ENCODE data around the gene ADD1. TPM values are rescaled to one million over a fixed set of nuclear protein-coding genes. Genes with fewer than 3 reads are reported as not detected.
A peak's percentile ranks its signal among the peaks of the same experiment; 100 is the strongest.

The ADD1 gene
- total RNA-seq, 1 donor from 2014 or later = 231 TPM

DNA sequence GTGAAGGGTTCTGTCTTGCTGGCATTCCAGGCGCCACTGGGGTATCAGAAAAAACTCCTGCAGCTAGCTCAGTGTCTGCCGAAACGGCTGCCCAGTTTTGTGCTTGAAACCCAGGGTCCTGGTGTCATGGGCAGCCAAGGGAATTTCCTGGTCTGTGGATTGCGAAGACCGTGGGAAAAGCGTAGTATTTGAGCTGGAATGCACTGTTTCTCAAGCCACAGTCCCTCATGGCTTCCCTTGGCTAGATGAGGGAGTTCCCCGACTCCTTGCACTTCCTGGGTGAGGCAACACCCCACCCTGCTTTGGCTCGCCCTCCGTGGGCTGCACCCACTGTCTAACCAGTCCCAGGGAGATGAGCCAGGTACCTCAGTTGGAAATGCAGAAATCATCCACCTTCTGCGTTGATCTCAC, 79.5 kb downstream of the ADD1 start:
- intact Hi-C loops (cut with DNase I) = no loop called here
- ATAC-seq (no peak), DNase-seq (ENCODE audit: missing footprints) (no peak)

DNA sequence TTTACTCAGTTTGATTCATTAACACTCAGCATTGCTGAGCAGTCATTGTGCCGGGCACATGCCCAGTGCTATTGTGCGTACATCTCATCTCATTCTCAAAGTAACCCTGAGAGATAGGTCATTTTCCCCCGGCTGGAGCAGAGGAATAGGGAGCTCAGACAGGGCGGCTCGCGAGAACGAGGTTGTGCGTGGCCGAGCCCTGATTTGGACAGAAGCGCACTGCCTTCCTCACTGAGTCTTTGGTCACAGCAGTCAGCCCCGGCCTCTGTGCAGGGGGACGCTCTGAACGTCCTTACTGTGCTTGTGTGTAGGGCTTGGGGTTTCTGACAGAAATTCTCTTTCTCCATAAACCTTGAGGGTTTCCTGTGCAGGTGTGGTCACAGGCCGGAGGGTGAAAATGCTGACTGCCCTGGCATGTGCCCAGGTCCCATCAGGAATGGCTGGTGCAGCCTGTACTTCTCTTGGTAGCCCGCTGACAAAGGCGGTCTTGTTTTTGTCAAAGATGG, 80.1 kb downstream of the ADD1 start:
- intact Hi-C loops (cut with DNase I) = no loop called here
- peak; percentile 20 for ATAC-seq
- no peak for DNase-seq (ENCODE audit: missing footprints)

DNA sequence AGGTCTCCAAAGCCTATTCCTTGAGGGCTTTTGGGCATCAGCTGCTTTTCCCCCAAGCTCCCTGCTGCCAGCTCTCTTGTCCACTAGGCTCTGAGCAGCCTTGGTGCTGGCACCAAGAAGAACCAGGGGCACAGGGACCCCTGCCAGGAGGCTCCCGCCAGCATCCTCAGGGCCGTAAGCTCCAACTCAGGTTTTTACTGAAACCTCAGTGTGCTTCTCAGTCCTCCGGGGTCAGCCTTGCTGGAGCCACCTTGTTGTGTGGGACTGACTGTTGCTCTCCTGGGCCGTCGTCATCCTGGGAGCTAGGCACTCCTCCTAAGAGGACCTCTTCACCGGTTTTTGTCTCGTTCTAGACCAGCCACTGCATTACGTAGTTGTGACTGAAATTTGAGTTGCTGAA, 80.6 kb downstream of the ADD1 start:
- no peak for ATAC-seq
- intact Hi-C loops (cut with DNase I) = no loop called here
- no peak for DNase-seq (ENCODE audit: missing footprints)

DNA sequence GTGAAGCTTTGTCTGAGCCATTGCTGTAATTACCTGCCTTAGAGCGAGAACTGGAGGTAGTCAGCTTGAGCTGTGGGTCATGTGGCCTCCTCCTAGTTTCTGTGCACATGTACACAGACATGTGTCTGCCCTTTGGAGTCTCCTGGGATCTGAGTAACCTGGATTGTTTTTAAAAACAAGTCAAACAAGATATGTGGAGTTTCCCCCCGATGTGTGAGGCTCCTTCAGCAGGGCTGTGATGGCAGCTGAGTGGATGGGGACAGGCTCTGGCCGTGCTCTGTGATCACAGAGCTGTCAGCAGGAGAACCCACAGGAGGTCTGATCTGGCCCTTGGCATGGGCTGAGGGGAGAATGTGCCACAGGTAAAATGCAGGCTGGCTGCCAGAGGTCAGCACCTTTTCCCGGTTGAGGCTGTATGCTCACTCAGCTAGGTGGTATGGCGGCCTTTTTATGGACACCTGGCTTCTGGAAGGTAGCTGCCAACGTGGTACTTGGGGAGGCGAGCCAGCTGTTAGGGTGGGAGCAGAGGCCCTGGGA, 81.2 kb downstream of the ADD1 start:
- intact Hi-C loops (cut with DNase I) = no loop called here
- no peak for DNase-seq (ENCODE audit: missing footprints)
- no peak for ATAC-seq

DNA sequence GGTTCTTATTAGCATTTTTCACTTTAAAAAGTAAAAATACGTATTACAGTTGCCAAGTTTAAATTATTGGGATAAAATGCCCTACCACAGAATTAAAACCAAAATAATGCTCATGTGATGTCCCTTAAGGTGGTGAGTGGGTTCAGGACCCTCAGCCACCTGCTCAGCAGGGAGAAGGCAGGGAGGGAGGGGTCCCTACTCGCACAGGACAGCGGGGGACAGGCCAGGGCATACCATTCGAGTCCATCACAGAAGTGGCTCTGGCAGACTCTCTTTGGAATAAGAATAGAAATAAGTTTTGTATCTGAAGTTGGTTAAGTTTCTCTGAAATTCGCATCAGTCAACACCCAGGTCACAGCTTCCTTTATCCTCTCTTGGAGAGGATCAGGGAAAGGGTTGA, 81.9 kb downstream of the ADD1 start:
- intact Hi-C loops (cut with DNase I) = no loop called here
- no peak for ATAC-seq
- no peak for DNase-seq (ENCODE audit: missing footprints)

DNA sequence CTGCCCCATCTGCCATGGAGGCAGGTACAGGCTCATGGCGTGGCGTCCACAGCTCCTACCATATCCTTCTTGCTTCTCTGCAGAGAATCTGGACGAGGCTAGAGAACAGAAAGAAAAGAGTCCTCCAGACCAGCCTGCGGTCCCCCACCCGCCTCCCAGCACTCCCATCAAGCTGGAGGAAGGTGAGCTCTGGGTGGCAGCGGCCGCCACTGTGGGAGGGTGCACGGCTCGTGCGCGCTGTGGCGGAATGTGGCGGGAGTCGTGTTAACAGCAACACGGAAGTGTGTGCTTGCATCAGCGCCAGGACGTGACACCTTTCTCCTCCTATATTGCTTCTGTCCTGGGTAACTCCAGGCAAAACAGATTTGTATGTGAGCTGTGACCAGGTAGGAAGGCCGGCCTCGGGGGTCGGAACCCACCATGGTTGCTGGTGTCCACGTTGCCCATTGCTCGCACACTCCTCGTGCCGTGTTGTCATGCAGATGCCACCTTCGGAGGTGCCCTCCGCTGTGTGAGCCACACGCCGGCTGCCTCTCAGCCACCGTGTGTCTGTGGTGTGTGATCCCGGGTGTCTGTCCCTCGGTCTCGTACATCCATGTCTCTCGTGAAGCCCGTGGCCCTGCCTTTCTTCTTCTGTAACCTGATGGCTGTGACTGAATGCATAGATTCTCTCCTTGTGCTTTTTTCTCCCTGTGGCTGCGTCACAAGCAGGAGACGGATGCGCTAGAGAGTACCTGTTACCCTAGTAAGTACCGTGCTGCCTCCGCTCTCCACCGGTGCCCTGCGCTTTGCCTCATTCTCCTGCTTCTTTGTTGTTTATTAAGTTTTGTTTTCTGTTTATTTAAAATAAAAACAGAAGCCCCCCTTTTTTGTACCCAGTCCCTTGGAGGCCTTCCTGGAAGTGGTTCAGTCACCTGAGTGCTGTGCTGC, 82.6 kb downstream of the ADD1 start:
- intact Hi-C loops (cut with DNase I) = no loop called here
- ATAC-seq (no peak), DNase-seq (ENCODE audit: missing footprints) (peak; percentile 60)

DNA sequence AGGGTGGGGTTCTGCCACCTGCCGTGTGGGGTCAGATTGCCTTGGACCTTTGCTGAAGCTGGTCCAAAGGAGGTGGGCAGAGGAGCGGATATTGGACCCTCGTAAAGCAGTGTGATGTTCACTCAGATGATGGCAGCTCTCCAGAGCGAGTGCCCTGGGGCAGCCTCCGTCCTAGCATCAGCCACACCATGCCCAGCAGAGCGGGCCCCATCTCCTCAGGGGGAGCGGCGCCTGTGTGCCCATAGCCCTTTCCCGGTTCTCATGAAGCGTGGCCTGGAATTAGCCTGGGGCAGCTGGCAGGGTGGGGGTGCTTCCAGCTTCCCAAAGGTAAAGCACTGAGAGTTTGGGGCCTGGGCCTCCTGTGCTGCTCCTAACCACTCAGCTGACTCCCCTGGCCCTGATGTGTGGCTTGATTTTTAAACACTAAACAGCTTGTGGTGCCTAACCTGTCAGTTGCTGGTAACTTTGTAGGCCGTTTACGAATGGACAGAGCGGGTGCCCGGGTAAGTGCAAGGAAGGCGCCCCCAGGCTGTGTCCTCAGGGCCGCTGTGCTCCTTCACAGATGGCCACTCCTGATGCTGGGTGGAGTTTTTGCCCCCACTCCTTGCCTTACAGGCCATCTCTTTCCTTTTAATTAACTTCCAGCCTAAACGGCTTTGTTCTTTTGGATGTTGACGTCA, 83.5 kb downstream of the ADD1 start:
- DNase-seq (ENCODE audit: missing footprints) (peak; percentile 62), ATAC-seq (no peak)
- intact Hi-C loops (cut with DNase I) = no loop called here

DNA sequence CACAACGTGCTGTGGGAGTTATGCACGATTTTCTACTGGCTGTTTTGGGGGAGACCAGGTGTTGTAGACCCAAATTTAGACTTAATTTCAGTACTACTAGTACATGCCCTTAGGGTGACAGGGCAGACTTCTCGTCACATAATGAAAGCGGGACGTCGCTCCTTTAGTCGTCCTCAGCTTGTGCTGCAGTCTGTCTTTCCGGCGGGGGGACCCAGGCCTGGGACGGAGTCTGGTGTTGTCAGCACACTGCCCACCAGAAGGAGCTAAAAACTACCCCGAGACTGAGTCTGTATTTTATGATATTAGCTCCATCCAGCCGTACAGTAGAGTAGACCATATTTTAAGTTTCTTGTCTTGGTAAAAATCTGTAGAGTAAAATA, 84.0 kb downstream of the ADD1 start:
- intact Hi-C loops (cut with DNase I) = no loop called here
- ATAC-seq (no peak), DNase-seq (ENCODE audit: missing footprints) (no peak)

DNA sequence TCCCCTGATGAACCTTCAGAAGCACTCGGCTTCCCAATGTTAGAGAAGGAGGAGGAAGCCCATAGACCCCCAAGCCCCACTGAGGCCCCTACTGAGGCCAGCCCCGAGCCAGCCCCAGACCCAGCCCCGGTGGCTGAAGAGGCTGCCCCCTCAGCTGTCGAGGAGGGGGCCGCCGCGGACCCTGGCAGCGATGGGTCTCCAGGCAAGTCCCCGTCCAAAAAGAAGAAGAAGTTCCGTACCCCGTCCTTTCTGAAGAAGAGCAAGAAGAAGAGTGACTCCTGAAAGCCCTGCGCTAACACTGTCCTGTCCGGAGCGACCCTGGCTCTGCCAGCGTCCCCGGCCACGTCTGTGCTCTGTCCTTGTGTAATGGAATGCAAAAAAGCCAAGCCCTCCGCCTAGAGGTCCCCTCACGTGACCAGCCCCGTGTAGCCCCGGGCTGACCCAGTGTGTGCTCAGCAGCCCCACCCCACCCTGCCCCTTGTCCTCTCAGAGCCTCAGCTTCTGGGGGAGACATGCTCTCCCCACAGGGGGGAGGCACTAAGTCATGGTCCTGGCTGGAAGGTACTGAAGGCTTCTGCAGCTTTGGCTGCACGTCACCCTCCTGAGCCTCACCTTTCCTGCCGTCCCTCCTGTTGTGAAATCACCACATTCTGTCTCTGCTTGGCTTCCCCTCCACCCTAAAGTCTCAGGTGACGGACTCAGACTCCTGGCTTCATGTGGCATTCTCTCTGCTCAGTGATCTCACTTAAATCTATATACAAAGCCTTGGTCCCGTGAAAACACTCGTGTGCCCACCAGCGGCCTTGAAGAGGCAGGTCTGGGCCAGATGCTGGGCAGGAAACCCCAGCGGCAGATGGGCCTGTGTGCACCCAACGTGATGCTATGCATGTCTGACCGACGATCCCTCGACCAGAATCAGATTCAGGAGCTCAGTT, 84.9 kb downstream of the ADD1 start:
- DNase-seq (ENCODE audit: missing footprints) (peak; percentile 43), ATAC-seq (no peak)
- intact Hi-C loops (cut with DNase I) = no loop called here

DNA sequence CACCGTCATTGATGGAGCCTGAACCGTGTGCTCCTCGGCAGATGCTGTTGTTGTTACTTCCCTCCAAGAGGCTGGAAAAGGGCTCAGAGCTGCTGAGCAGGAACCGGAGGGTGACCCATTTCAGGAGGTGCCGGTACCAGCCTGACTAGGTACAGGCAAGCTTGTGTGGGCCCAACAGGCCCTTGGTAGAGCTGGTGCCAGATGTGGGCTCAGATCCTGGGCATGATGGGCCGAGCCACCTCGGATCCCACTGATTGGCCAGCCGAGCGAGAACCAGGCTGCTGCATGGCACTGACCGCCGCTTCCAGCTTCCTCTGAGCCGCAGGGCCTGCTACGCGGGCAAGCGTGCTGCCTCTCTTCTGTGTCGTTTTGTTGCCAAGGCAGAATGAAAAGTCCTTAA, 85.8 kb downstream of the ADD1 start:
- intact Hi-C loops (cut with DNase I) = no loop called here
- DNase-seq (ENCODE audit: missing footprints) (peak; percentile 56), ATAC-seq (no peak)

DNA sequence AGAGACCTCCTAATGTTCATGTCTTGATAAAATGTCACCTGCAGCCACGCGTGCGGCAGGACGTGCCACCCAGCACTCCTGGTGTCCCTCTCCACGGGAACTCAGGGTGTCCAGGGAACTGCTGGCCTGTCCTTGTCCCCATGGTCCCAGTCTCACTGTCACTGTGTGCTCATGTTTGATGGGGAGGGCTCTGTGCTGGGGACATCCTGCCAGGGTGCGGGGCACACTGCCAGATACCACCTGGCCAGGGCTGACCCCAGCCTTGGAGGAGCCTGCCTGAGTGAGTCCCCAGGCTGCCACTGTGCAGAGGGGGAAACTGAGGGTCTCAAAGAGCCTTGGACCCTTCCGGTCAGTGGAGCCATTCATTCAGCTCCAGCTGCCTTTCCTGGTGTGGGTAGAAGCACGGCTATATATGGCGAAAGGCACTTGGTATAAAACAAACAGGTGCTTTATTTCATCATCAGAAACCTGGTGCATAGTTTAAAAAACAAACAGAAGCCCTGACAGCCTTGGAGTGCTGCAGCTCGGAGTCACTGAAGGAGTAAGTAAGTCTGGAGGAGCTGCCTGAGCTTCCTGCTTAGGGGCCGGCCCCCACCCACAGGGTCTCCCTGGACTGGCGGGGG, 86.6 kb downstream of the ADD1 start:
- peak; percentile 54 for DNase-seq (ENCODE audit: missing footprints)
- intact Hi-C loops (cut with DNase I) = loop anchor here (5.0 kb wide), 3 partner anchors 38 to 168 kb away; partner anchors contain the start of gene ADD1

DNA sequence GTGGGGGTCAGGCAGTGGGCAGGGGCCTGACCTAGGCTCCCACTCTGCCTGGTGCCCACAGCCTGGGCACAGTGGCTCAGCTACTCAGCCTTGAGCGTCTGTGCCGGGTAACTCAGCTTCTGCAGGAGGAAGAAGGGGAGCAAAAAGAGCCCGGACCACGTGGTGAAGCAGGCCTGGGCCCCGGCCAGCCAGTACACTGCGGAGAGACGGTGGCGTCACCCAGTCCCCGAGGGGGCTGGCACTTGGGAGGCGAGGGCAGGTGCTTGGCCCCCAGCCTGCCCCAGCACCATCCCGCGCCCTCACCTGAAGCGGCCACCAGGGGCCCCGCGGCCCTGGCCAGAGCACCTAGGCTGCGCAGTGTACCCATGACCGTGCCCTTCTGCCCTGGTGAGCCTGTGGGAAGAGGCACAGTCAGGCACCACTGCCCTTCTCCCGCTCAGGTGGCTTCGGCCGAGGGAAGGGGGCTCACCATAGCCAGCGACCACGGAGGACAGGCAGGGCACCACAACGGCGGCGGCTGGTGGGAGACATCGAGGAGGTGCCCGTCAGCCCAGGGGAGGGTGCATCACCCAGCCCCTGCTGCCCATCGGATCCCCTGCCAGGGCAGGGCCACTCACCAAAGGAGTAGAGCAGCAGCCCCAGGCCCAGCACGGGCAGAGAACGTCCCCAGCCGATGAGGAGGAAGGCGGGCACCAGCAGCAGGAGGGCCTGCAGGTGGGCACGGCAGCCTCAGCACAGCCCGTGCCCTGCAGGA, 87.3 kb downstream of the ADD1 start:
- ATAC-seq (no peak), DNase-seq (ENCODE audit: missing footprints) (peak; percentile 68)
- intact Hi-C loops (cut with DNase I) = loop anchor here (5.0 kb wide), 3 partner anchors 39 to 169 kb away; partner anchors contain the start of gene ADD1

More for the DNA sequence above, 86.6 kb downstream of the ADD1 start:
- no peak for ATAC-seq

DNA sequence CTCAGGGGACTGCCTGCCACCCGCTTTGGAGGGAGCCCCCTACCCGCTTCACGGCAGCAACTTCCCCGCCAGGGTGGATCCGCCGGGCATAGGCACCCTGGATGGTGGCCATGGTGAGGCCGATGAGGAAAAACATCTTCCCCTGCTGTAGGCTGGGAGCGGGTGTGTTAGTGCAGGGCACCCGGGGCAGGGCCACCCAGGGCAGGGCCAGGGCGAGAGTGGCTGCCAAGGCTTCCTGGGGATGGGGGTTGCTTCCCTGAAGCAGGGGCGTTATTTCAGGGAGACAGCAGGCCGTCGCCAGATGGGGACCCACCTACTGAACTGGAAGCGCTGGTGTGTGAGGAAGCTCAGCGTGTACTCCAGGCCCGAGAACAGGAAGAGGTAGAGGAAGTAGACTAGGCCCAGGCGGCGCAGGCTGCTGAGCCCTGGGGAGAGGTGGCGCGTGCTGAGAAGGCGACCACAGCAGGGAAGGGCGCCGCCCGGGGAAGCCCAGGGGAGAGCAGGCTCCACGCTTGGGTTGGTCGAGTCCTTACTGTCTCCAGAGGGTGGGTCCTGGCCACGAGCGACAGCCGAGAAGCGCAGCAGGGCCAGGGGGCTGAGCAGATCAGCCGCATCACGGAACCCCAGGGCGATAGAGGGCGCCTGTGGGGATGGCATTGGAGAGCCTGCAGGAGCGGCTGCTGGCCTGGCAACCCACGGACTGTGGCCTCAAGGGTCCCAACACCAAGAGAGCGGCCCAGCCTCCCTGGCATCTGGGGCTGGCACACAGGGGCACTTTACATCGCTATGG, 88.1 kb downstream of the ADD1 start:
- ATAC-seq = peak; percentile 24
- intact Hi-C loops (cut with DNase I) = loop anchor here (5.0 kb wide), 3 partner anchors 39 to 169 kb away; partner anchors contain the start of gene ADD1
- DNase-seq (ENCODE audit: missing footprints) = peak; percentile 94

DNA sequence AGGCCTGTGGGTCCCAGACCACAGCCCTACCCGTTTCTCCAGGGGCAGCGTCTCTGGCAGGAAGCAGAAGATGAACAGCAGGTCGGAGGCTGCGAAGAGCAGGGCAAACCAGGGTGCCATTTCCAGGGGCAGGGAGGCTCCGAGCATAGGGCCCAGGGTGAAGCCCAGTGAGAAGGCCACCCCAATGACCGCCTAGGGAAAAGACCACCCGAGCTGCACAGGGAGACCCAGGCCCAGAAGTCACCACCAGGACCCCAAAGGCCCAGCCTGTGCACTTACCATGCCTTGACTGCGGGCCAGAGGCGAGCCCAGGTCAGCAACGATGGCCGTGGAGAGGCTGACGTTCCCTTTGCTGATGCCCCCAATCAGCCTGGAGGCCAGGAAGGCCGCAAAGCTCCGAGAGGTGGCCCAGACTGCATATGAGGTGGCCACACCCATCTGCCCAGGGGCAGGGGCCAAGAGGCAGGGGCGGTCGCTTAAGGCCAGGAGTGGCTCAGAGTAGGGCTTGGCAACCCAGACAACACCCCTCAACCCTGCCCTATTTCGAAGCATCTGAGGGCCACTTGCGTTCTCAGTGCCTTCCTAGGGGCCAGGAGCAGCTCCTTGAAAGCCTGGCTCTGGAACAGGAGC, 88.8 kb downstream of the ADD1 start:
- peak; percentile 55 for DNase-seq (ENCODE audit: missing footprints)
- ATAC-seq = no peak
- intact Hi-C loops (cut with DNase I) = loop anchor here (5.0 kb wide), 3 partner anchors 40 to 170 kb away; partner anchors contain the start of gene ADD1

DNA sequence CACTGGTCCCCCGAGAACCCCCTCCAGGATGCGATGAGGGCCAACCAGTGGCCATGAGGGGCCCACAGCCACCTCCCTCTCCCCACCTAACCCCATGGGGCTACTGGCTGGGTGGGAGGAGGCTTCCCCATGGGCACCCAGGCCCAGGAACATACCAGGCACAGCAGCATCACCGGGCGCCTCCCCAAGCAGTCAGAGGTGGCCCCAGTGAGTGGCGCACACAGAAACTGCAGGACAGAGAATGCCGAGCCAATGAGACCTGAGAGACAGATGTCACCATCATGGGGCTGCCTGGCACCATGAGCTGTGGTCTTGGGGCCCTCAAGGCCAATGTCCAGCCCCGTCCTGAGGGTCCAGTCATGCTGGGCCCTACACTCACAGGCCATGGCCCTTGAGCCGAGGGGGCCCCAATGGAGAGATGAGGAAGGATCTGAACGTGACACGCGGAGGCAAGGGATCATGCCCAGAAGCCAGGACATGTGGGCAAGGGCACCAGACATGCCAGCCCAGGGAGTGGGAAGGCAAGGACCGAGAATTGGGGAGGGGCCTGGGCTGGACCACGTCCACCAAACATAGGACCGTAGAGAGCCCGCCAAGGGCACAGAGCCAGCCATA, 89.4 kb downstream of the ADD1 start:
- ATAC-seq = no peak
- DNase-seq (ENCODE audit: missing footprints) = peak; percentile 71
- intact Hi-C loops (cut with DNase I) = loop anchor here (5.0 kb wide), 3 partner anchors 41 to 171 kb away; partner anchors contain the start of gene ADD1
